Measurements from ENCODE around the gene DSCAM. TPM values are rescaled to one million over a fixed set of nuclear protein-coding genes. Genes with fewer than 3 reads are reported as not detected.

Gene DSCAM
- total RNA-seq, 1 experiment from 2014 or later = 0.33 TPM

DNA sequence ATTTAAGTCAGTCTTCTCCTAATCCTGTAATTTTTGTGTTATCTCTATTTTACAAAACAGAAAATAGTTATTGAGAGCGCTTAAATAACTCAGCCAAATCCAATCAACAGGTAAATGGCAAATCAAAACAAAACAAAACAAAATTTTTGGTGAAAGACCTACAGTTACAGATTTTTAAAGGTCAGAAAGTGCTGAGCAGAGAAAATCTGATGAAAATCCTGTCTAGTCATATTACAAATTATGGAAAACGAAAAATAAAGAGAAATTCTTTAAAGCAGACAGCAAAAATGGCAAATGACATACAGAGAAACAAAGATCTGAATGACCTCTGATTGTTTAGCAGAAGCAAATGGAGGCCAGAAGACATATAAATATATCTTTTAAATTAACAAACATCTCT, 497.4 kb downstream of the DSCAM start:
- no peaks in the 10 kb centered on the region for H3K27me3 Mint-ChIP-seq (ENCODE audit: insufficient read depth, unreplicated experiment)
- H3K36me3 Mint-ChIP-seq (ENCODE audit: insufficient read depth, unreplicated experiment) = no peaks in the 10 kb centered on the region
- H3K27ac Mint-ChIP-seq (ENCODE audit: low read depth, unreplicated experiment) = no peak overlapping the region
- peaks cover 13% of the 10 kb centered on the region for H3K9me3 Mint-ChIP-seq (ENCODE audit: unreplicated experiment)
- CTCF ChIA-PET = no interaction called here
- intact Hi-C loops (cut with micrococcal nuclease) = no loop called here
- H3K4me1 Mint-ChIP-seq (ENCODE audit: insufficient read depth, unreplicated experiment) = no peaks in the 10 kb centered on the region
- BruUV-seq (replicated peaks) = no TSS peak
- TF ChIP-seq, protein P1, sequence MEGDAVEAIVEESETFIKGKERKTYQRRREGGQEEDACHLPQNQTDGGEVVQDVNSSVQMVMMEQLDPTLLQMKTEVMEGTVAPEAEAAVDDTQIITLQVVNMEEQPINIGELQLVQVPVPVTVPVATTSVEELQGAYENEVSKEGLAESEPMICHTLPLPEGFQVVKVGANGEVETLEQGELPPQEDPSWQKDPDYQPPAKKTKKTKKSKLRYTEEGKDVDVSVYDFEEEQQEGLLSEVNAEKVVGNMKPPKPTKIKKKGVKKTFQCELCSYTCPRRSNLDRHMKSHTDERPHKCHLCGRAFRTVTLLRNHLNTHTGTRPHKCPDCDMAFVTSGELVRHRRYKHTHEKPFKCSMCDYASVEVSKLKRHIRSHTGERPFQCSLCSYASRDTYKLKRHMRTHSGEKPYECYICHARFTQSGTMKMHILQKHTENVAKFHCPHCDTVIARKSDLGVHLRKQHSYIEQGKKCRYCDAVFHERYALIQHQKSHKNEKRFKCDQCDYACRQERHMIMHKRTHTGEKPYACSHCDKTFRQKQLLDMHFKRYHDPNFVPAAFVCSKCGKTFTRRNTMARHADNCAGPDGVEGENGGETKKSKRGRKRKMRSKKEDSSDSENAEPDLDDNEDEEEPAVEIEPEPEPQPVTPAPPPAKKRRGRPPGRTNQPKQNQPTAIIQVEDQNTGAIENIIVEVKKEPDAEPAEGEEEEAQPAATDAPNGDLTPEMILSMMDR (IDR thresholded peaks at IDR 0.05; ENCODE audit: unreplicated experiment) = no peak
- POLR2A ChIA-PET = no interaction called here
- H3K4me3 Mint-ChIP-seq (ENCODE audit: unreplicated experiment) = no peak overlapping the region
- DNase-seq (ENCODE audit: unreplicated experiment) = no peak

DNA sequence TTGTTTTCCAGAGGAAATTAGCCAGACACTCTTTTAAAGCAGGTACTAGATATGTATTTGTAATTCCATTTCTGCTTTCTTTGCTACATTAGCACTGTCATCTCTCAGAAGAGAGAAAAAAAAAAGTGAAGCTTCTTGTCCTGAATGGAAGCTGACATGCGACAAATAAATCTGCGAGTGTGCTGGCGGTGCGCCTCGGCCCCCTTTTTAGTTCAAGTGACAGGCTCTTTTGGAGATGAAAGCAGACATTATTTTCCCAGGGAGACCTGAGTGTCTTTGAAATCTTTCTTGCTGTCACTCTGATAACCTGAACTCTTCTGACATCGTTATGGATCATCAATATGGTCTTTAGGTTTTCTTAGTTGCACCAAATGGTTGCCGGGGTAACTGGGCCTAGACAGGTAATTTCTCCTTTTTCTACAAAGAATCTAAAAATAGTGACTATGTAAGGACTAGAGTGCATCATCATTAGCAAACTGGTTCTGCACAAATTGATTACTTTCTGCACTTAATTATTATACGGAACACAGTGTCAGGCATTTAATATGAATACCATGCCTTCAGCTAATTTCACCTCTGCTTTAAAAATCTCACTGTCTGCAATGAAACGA, 501.1 kb downstream of the DSCAM start:
- no TSS peak for BruUV-seq (replicated peaks)
- Mint-ChIP-seq H3K4me3 (ENCODE audit: unreplicated experiment) (no peak overlapping the region), H3K9me3 (ENCODE audit: unreplicated experiment) (peaks cover 6% of the 10 kb centered on the region), H3K27me3 (ENCODE audit: insufficient read depth, unreplicated experiment) (no peaks in the 10 kb centered on the region), H3K27ac (ENCODE audit: low read depth, unreplicated experiment) (no peak overlapping the region), H3K36me3 (ENCODE audit: insufficient read depth, unreplicated experiment) (no peaks in the 10 kb centered on the region), H3K4me1 (ENCODE audit: insufficient read depth, unreplicated experiment) (no peaks in the 10 kb centered on the region)
- intact Hi-C loops (cut with micrococcal nuclease) = no loop called here
- DNase-seq (ENCODE audit: unreplicated experiment) = no peak
- ChIA-PET CTCF (interaction anchor here (1.4 kb wide), 1 partner anchor 40 kb away, joined by 5 read pairs; no protein-coding TSS in a partner anchor), POLR2A (no interaction called here)
- TF ChIP-seq, protein P1 (IDR thresholded peaks at IDR 0.05; ENCODE audit: unreplicated experiment) = no peak

DNA sequence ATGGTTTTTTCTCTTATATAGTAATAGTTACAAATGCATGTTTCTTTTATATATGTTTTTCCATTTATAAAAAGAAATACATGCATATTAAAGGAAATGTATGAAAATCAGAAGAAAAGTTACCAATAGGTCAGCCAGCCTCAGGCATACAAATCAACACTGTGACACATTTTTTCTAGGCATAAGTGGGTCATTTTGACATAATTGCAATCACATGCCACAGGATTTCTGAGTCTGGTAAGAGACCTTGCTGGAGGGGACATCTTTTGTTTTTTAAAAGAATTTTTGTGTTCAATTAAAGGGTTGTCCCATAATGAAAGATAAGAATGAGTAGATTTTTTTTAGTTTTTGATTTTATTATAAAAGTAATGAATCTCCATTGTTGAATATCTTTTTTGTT, 506.6 kb downstream of the DSCAM start:
- H3K4me3 Mint-ChIP-seq (ENCODE audit: unreplicated experiment) = no peak overlapping the region
- H3K36me3 Mint-ChIP-seq (ENCODE audit: insufficient read depth, unreplicated experiment) = no peaks in the 10 kb centered on the region
- CTCF ChIA-PET = no interaction called here
- TF ChIP-seq, protein P1 (IDR thresholded peaks at IDR 0.05; ENCODE audit: unreplicated experiment) = no peak
- no TSS peak for BruUV-seq (replicated peaks)
- DNase-seq (ENCODE audit: unreplicated experiment) = no peak
- H3K27ac Mint-ChIP-seq (ENCODE audit: low read depth, unreplicated experiment) = no peak overlapping the region
- intact Hi-C loops (cut with micrococcal nuclease) = no loop called here
- H3K4me1 Mint-ChIP-seq (ENCODE audit: insufficient read depth, unreplicated experiment) = no peaks in the 10 kb centered on the region
- POLR2A ChIA-PET = no interaction called here
- H3K9me3 Mint-ChIP-seq (ENCODE audit: unreplicated experiment) = peaks cover 5% of the 10 kb centered on the region
- H3K27me3 Mint-ChIP-seq (ENCODE audit: insufficient read depth, unreplicated experiment) = no peaks in the 10 kb centered on the region

DNA sequence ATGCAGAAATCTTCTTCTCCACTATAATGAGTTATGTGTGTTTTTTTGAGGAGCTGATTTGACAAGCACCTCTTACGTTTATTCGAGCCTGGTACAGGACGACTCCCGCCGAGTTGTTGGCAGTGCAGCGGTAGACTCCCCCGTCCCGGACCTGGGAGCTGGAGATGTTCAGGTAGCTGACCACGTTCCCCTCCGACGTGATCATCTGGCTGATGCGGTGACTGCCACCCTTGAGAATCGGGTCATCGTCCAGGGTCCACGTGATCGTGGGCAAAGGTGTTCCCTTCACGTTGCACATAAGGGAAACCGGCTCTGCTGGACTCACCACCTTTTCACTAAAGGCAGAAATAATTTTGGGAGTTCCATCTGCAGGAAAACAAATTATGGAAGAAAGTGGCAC, 507.9 kb downstream of the DSCAM start:
- no TSS peak for BruUV-seq (replicated peaks)
- intact Hi-C loops (cut with micrococcal nuclease) = no loop called here
- Mint-ChIP-seq H3K36me3 (ENCODE audit: insufficient read depth, unreplicated experiment) (no peaks in the 10 kb centered on the region), H3K27me3 (ENCODE audit: insufficient read depth, unreplicated experiment) (no peaks in the 10 kb centered on the region), H3K4me3 (ENCODE audit: unreplicated experiment) (no peak overlapping the region), H3K9me3 (ENCODE audit: unreplicated experiment) (no peaks in the 10 kb centered on the region), H3K4me1 (ENCODE audit: insufficient read depth, unreplicated experiment) (no peaks in the 10 kb centered on the region), H3K27ac (ENCODE audit: low read depth, unreplicated experiment) (no peak overlapping the region)
- ChIA-PET POLR2A (no interaction called here), CTCF (no interaction called here)
- DNase-seq (ENCODE audit: unreplicated experiment) = no peak
- TF ChIP-seq, protein P1 (IDR thresholded peaks at IDR 0.05; ENCODE audit: unreplicated experiment) = no peak

Data from MCF 10A (cell line).